Natural killer cell (primary cell): Measurements from ENCODE around the gene TRIM37. TPM values are rescaled to one million over a fixed set of nuclear protein-coding genes. Genes with fewer than 3 reads are reported as not detected.

Source experiments
- ATAC-seq, 3 donors: fragments of 150-1000 bp in 2 of 3; fragments of 200-7000 bp in 1 of 3; cut with Tn5 transposase; 1 replicate in 1 of 3; 2 replicates in 2 of 3; pipeline ENCODE4 v1.10.0; 2021; ENCODE audit warnings: mild to moderate bottlenecking in 2 of 3, moderate library complexity in 2 of 3
- DNase-seq, 2 donors: peaks; one replicate each; pipeline versions ENCODE4 v3.0.0 to v3.0.0-alpha.2; 2013 to 2021; ENCODE audit warnings: mixed read lengths in 1 of 2
- H3K27ac ChIP-seq: one replicate; pipeline ENCODE4 v1.5.1; 2013; ENCODE audit warnings: mild to moderate bottlenecking, low read length
- H3K27me3 ChIP-seq: one replicate; pipeline ENCODE4 v1.6.1; 2013; ENCODE audit warnings: low read length; ENCODE audit not compliant: control insufficient read depth, insufficient read depth
- H3K36me3 ChIP-seq: one replicate; pipeline ENCODE4 v1.6.1; 2013; ENCODE audit warnings: low read length; ENCODE audit not compliant: control insufficient read depth, insufficient read depth
- H3K4me1 ChIP-seq: one replicate; pipeline ENCODE4 v1.6.1; 2013; ENCODE audit warnings: low read length; ENCODE audit not compliant: control insufficient read depth, insufficient read depth
- H3K4me3 ChIP-seq: one replicate; pipeline ENCODE4 v1.5.1; 2013; ENCODE audit warnings: low read length
- H3K9me3 ChIP-seq: one replicate; pipeline ENCODE4 v1.6.1; 2013; ENCODE audit warnings: low read length; ENCODE audit not compliant: control insufficient read depth, insufficient read depth
- H3K27ac Mint-ChIP-seq, 2 donors: one replicate each; pipeline ENCODE4 v1.8.0; 2022; ENCODE audit warnings: mild to moderate bottlenecking in 2 of 2, mixed read lengths in 2 of 2, moderate library complexity in 1 of 2
- H3K27me3 Mint-ChIP-seq, 2 donors: one replicate each; pipeline ENCODE4 v1.8.0; 2022; ENCODE audit warnings: low read depth in 2 of 2, mixed read lengths in 2 of 2
- H3K36me3 Mint-ChIP-seq: one replicate; pipeline ENCODE4 v1.8.0; 2022; ENCODE audit warnings: mixed read lengths
- H3K4me1 Mint-ChIP-seq, 2 donors: one replicate each; pipeline ENCODE4 v1.8.0; 2022; ENCODE audit warnings: mixed read lengths in 2 of 2
- H3K4me3 Mint-ChIP-seq: one replicate; pipeline ENCODE4 v1.8.0; 2022; ENCODE audit warnings: mild to moderate bottlenecking, moderate library complexity, mixed read lengths
- H3K9me3 Mint-ChIP-seq, 2 donors: one replicate each; pipeline ENCODE4 v1.8.0; 2022; ENCODE audit warnings: mixed read lengths in 2 of 2
- WGBS: methylation state at CpG from one replicate; pipeline ENCODE4 v1.1.7; 2013; ENCODE audit warnings: missing lambda C conversion rate; ENCODE audit not compliant: insufficient coverage; 5-methylcytosine and 5-hydroxymethylcytosine counted together
- intact Hi-C: fragments of 100-400 bp; cut with micrococcal nuclease; formaldehyde crosslinking; loops from one replicate; pipeline ENCODE4 v1.14.2; 2022
- total RNA-seq, 4 donors: library from RNA; stranded (reverse); fragments of 120-200 nt in 1 of 4; gene quantifications; one replicate each; pipeline versions ENCODE4 v1.2.3 to v1.2.4, GENCODE V29; 2013 to 2022
- TF ChIP-seq, protein P1 (sequence below): fragments of 200-600 bp; IDR thresholded peaks from one replicate; pipeline ENCODE4 v1.8.0; 2022; ENCODE audit warnings: antibody characterized with exemption

The TRIM37 gene
- total RNA-seq, 3 donors from 2014 or later (not counting 1 experiment from before 2014, with no cell fraction given), result 20.4 to 26.1 (median 21.9) TPM

DNA sequence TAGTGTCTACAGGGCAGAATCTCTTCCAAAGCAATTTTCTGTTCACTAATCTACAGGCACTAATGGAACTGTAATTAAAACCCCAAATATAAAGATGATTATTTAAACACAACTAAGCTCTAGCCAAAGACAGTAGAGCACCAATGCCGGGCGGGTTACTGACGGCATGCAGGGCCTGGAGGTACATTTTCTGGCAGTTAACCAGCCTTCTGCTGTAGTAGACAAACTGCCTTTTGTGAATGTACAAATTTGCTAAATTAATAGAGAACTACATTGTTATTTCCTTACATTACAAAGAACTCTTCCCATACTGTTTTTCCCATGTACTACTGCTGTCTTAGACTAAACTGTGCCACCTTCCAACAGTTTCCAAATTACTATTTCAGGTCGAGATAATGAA lies 107.8 kb downstream of the TRIM37 start:
- Mint-ChIP-seq H3K27me3 (no peaks in the 10 kb centered on the region), H3K27ac (no peak overlapping the region), H3K36me3 (peaks cover 17% of the 10 kb centered on the region), H3K4me3 (no peak overlapping the region), H3K4me1 (no peaks in the 10 kb centered on the region), H3K9me3 (no peaks in the 10 kb centered on the region)
- ATAC-seq (no peak), DNase-seq (no peak)
- no peaks in the 10 kb centered on the region for H3K27me3 ChIP-seq
- intact Hi-C loops, result no loop called here
- no peaks in the 10 kb centered on the region for H3K9me3 ChIP-seq
- no peak overlapping the region for H3K4me3 ChIP-seq
- 95% methylated on average over 4 of the region's 4 CpGs for WGBS
- H3K36me3 ChIP-seq, result peaks cover 20% of the 10 kb centered on the region
- no peak overlapping the region for H3K27ac ChIP-seq
- TF ChIP-seq, protein P1, sequence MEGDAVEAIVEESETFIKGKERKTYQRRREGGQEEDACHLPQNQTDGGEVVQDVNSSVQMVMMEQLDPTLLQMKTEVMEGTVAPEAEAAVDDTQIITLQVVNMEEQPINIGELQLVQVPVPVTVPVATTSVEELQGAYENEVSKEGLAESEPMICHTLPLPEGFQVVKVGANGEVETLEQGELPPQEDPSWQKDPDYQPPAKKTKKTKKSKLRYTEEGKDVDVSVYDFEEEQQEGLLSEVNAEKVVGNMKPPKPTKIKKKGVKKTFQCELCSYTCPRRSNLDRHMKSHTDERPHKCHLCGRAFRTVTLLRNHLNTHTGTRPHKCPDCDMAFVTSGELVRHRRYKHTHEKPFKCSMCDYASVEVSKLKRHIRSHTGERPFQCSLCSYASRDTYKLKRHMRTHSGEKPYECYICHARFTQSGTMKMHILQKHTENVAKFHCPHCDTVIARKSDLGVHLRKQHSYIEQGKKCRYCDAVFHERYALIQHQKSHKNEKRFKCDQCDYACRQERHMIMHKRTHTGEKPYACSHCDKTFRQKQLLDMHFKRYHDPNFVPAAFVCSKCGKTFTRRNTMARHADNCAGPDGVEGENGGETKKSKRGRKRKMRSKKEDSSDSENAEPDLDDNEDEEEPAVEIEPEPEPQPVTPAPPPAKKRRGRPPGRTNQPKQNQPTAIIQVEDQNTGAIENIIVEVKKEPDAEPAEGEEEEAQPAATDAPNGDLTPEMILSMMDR, result no peak
- H3K4me1 ChIP-seq, result peaks cover 6% of the 10 kb centered on the region

DNA sequence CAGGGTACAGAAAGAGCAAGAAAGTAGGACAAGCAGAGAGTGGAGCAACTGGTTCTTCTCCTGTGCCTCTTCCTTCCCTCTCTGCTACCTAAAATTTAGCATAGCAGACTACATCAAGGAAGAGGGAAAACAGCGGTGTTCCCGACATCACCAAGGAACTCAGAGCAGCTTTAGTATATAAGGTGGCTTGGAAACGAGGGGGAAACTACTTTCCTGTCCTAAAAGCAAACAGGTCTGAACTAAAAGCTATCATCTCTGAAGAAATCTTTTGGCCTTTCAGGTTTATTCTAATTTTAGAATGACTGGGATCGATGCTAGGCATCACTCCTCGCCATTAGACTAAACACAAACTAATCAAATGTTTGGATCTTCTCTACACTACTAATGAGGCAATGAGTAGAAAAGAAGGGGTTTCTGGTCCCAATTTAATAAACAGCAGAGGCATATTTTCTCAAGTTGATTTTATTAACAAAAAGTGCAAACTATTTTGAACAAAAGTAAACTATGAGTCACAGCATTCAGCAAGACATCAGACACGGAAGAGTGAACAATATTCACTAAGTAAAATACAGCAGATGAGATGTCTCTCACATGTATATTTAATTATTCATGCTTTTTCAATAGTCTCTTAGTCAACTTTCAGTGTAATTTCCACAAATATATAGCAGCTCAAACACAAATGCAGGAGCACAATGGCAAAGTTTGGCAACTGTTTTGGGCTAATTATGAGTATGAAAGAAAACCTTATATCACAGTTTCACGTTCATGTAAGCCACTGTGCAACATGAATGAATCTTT lies 108.7 kb downstream of the TRIM37 start:
- H3K9me3 Mint-ChIP-seq, result no peaks in the 10 kb centered on the region
- Histone ChIP-seq H3K4me1 (peaks cover 6% of the 10 kb centered on the region), H3K4me3 (no peak overlapping the region), H3K27ac (no peak overlapping the region), H3K36me3 (peaks cover 20% of the 10 kb centered on the region), H3K27me3 (no peaks in the 10 kb centered on the region), H3K9me3 (no peaks in the 10 kb centered on the region)
- DNase-seq (no peak), ATAC-seq (no peak)
- intact Hi-C loops, result no loop called here
- 89% methylated on average over 5 of the region's 7 CpGs for WGBS
- H3K4me1 Mint-ChIP-seq, result no peaks in the 10 kb centered on the region
- no peaks in the 10 kb centered on the region for H3K27me3 Mint-ChIP-seq
- TF ChIP-seq, protein P1, result no peak
- H3K4me3 Mint-ChIP-seq, result no peak overlapping the region
- H3K36me3 Mint-ChIP-seq, result peaks cover 17% of the 10 kb centered on the region
- H3K27ac Mint-ChIP-seq, result no peak overlapping the region

DNA sequence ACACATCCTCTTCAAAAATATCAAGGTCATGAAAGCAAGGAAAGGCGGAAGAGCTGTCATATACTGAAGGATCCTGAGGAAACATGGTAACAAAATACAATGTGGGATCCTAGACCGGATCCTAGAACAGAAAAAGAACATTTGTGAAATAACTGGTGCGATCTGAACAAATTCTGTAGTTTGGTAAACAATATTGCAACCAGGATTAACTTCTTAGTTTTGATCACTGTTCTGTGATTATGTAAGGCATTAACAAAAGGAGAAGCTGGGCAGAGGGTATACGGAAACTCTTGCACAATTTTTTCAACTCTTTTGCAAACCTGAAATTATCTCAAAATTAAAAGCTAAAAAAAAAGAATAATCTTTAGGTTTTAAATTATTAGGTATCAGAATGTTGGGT lies 109.7 kb downstream of the TRIM37 start:
- no peak overlapping the region for H3K27ac Mint-ChIP-seq

More for the DNA sequence above, 109.7 kb downstream of the TRIM37 start:
- Mint-ChIP-seq H3K27me3 (no peaks in the 10 kb centered on the region), H3K9me3 (no peaks in the 10 kb centered on the region), H3K4me1 (no peaks in the 10 kb centered on the region), H3K4me3 (no peak overlapping the region), H3K36me3 (peaks cover 17% of the 10 kb centered on the region)
- H3K9me3 ChIP-seq, result no peaks in the 10 kb centered on the region
- intact Hi-C loops, result no loop called here
- no peak for ATAC-seq
- no peak for DNase-seq
- H3K27ac ChIP-seq, result no peak overlapping the region
- H3K27me3 ChIP-seq, result no peaks in the 10 kb centered on the region
- peaks cover 20% of the 10 kb centered on the region for H3K36me3 ChIP-seq
- TF ChIP-seq, protein P1, result no peak
- H3K4me3 ChIP-seq, result no peak overlapping the region
- H3K4me1 ChIP-seq, result peaks cover 6% of the 10 kb centered on the region
- 95% methylated on average over 3 of the region's 4 CpGs for WGBS
